Measurements from ENCODE around the gene PIK3AP1. TPM values are rescaled to one million over a fixed set of nuclear protein-coding genes. Genes with fewer than 3 reads are reported as not detected.

Gene PIK3AP1, protein sequence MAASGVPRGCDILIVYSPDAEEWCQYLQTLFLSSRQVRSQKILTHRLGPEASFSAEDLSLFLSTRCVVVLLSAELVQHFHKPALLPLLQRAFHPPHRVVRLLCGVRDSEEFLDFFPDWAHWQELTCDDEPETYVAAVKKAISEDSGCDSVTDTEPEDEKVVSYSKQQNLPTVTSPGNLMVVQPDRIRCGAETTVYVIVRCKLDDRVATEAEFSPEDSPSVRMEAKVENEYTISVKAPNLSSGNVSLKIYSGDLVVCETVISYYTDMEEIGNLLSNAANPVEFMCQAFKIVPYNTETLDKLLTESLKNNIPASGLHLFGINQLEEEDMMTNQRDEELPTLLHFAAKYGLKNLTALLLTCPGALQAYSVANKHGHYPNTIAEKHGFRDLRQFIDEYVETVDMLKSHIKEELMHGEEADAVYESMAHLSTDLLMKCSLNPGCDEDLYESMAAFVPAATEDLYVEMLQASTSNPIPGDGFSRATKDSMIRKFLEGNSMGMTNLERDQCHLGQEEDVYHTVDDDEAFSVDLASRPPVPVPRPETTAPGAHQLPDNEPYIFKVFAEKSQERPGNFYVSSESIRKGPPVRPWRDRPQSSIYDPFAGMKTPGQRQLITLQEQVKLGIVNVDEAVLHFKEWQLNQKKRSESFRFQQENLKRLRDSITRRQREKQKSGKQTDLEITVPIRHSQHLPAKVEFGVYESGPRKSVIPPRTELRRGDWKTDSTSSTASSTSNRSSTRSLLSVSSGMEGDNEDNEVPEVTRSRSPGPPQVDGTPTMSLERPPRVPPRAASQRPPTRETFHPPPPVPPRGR
- total RNA-seq, result 10 to 100 TPM in 1 of 4 donors, 1 to 10 TPM in 3; 1.7 to 10.6 (median 8.4) TPM

DNA sequence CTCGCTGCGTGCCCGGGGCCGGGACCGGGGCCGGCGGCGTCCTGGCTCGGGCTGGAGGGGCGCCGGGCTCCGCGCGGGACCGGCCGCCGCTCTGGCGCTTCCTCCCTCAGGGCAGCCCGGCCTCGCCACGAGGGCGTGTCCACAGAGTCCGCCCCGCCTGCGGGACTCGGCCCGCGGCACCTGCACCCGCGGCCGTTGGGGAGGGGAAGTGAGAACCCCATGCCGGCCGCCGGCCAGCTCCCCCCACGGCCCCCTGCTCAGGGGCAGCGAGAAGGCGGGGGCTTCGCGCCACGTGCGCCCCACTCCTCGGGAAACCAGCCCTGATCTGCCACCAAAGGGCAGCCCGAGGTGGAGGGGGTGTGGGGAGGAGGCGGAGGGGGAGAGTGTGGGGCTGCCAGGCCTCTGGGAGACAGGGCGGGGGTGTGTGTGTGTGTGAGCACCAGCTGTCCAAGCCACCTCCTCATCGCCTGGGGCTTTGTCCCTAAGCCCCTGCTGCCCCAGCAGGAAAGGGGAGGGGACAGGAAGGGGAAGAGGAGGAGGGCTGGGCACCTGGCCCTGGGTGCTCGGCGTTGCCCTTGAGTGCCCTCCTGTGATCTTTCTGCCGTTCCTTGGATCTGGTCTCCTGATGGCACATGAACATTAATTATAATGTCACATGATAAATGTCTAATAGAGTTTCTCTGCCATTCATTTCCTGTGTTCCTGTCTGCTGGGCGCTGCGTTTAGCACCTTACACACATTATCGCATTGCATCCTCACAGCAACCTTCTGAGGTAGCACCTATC, at the start of gene PIK3AP1:
TSS of gene PIK3AP1 (minus strand) at position 93 of the 785 bp plus-strand sequence. CDS start 120 bp downstream, outside the sequence.
- no peaks in the 10 kb centered on the region for H3K36me3 ChIP-seq
- DNase-seq, result peak in 1 of 2 donors; percentile 21
- TF ChIP-seq POLR2A (IDR thresholded peaks at IDR 0.05), result no peak
- no peak for TF ChIP-seq CTCF (IDR thresholded peaks at IDR 0.05)
- H3K27ac ChIP-seq, result no peak within 1 kb of the TSS
- H3K9me3 ChIP-seq, result no peaks in the 10 kb centered on the region
- peak within 1 kb of the TSS in 1 of 2 donors; percentile 46 for H3K4me3 ChIP-seq
- H3K27me3 ChIP-seq, result no peaks in the 10 kb centered on the region
- intact Hi-C loops (cut with DNase I; ENCODE audit: low total_unique reads), result no loop called here
- H3K4me1 ChIP-seq, result peaks cover 0 to 6% of the 10 kb centered on the region in 2 donors

- no peaks in the 10 kb centered on the region for H3K27me3 ChIP-seq
- no peak for TF ChIP-seq POLR2A (IDR thresholded peaks at IDR 0.05)
- no peaks in the 10 kb centered on the region for H3K9me3 ChIP-seq
- DNase-seq, result no peak
- no peaks in the 10 kb centered on the region for H3K4me1 ChIP-seq
- H3K27ac ChIP-seq, result no peak overlapping the region
- no peaks in the 10 kb centered on the region for H3K36me3 ChIP-seq
- intact Hi-C loops (cut with DNase I; ENCODE audit: low total_unique reads), result no loop called here
- H3K4me3 ChIP-seq, result no peak overlapping the region
Observed at GRCh38 chr10:96768136-96768535, 47.8 kb upstream of the PIK3AP1 start.

GRCh38 chr10:96767611-96768010, 47.3 kb upstream of the PIK3AP1 start:
- H3K4me1 ChIP-seq, result no peaks in the 10 kb centered on the region
- H3K9me3 ChIP-seq, result no peaks in the 10 kb centered on the region
- H3K27ac ChIP-seq, result no peak overlapping the region
- no peaks in the 10 kb centered on the region for H3K36me3 ChIP-seq
- TF ChIP-seq POLR2A (IDR thresholded peaks at IDR 0.05), result no peak
- TF ChIP-seq CTCF (IDR thresholded peaks at IDR 0.05), result no peak
- no peaks in the 10 kb centered on the region for H3K27me3 ChIP-seq
- DNase-seq, result no peak
- intact Hi-C loops (cut with DNase I; ENCODE audit: low total_unique reads), result no loop called here
- no peak overlapping the region for H3K4me3 ChIP-seq

GRCh38 chr10:96765406-96766240, 45.3 kb upstream of the PIK3AP1 start:
- no peak overlapping the region for H3K4me3 ChIP-seq
- H3K9me3 ChIP-seq, result no peaks in the 10 kb centered on the region
- TF ChIP-seq POLR2A (IDR thresholded peaks at IDR 0.05), result no peak
- peak; percentile 21 to 44 (median 39) for TF ChIP-seq CTCF (IDR thresholded peaks at IDR 0.05)
- peak in 1 of 2 donors; percentile 20 for DNase-seq
- no peaks in the 10 kb centered on the region for H3K27me3 ChIP-seq
- no peaks in the 10 kb centered on the region for H3K36me3 ChIP-seq
- no peak overlapping the region for H3K27ac ChIP-seq
- intact Hi-C loops (cut with DNase I; ENCODE audit: low total_unique reads), result no loop called here
- H3K4me1 ChIP-seq, result no peaks in the 10 kb centered on the region

All from uterus (tissue), 4 donors.